Stimulated activated CD8-positive, alpha-beta memory T cell treated with anti-CD3 and anti-CD28 coated beads, Interleukin-12 subunit alpha, Interleukin-12 subunit beta, amount 100 ng/mL, for 24 hours (primary cell): ENCODE measurements around the gene PRKG1.

Source experiments
- DNase-seq: peaks from one replicate; pipeline ENCODE4 v3.0.0-alpha.2; 2020; ENCODE audit errors: extremely low read depth

Gene PRKG1

DNA sequence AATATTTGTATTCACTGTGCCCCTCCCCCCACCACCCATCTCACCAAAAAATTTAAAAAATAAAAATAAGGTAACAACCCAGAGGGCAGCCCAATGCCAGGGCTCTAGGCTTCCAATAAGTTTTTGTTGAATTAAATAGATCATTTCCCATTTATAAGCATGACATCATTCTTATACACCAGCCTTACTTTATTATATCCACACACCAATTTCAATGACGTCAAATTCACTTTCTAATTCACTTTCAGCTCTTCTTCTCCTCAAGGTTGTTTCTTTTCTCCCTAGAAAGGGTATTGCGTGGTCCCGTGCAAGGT lies 1238.6 kb downstream of the PRKG1 start:
- DNase-seq, result no peak

- no peak for DNase-seq
These were observed 1239.1 kb downstream of the PRKG1 start for GRCh38 chr10:52313256-52313932.

GRCh38 chr10:52313933-52314821 lies 1239.9 kb downstream of the PRKG1 start, which contains the start of gene DKK1:
Gene DKK1 (plus strand): TSS chr10:52314281. CDS start chr10:52314435, 154 bp downstream.
- no peak for DNase-seq

- no peak for DNase-seq
These were observed 1240.7 kb downstream of the PRKG1 start for GRCh38 chr10:52314822-52315552.

GRCh38 chr10:52316001-52316400 lies 1241.7 kb downstream of the PRKG1 start:
- DNase-seq, result no peak

GRCh38 chr10:52316500-52316899 lies 1242.2 kb downstream of the PRKG1 start:
- DNase-seq, result no peak

- no peak for DNase-seq
These were observed 1243.9 kb downstream of the PRKG1 start for GRCh38 chr10:52318136-52318701.

- no peak for DNase-seq
These were observed 1244.7 kb downstream of the PRKG1 start for GRCh38 chr10:52318822-52319464.

- DNase-seq, result no peak
These were observed 1245.6 kb downstream of the PRKG1 start for GRCh38 chr10:52319926-52320325.

DNA sequence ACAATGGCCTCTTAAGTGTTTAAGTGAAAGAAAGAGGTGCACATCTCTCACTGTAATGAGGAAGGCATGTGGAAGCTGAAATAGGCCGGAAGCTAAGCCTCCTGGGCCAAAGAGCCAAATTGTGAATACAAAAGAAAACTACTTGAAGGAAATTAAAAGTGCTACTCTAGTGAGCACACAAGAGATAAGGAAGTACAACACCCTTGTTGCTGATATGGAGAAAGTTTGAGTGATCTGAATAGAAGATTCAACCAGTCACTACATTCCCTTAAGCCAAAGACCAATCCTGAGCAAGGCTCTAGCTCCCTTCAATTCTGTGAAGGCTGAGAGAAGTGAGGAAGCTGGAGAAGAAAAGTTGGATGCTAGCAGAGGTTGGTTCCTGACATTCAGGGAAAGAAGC lies 1248.0 kb downstream of the PRKG1 start:
- DNase-seq, result no peak

GRCh38 chr10:52322936-52323335 lies 1248.6 kb downstream of the PRKG1 start:
- no peak for DNase-seq

DNA sequence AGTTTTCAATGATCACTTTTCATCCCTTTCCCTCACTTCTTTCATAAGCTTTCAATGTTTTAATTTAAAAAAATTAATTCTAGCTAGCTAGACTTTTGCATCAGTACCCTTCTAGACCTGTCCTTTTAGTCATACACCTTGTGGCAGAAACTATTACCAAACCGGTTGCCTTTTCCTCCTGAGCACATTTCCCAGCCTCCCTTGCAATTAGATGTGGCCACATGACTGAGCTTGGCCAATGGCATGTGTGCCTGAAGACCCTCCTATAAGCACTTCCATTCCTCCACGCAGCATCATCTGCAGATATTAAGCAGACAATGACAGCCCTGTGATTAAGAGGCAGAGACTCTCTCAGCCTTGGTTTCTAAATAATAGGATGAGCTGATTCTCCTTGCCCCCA lies 1252.1 kb downstream of the PRKG1 start:
- no peak for DNase-seq

- DNase-seq, result no peak
These were observed 1257.5 kb downstream of the PRKG1 start for GRCh38 chr10:52331638-52332364.

GRCh38 chr10:52332815-52333214 lies 1258.5 kb downstream of the PRKG1 start:
- DNase-seq, result no peak

GRCh38 chr10:52334595-52334994 lies 1260.3 kb downstream of the PRKG1 start:
- DNase-seq, result no peak

DNA sequence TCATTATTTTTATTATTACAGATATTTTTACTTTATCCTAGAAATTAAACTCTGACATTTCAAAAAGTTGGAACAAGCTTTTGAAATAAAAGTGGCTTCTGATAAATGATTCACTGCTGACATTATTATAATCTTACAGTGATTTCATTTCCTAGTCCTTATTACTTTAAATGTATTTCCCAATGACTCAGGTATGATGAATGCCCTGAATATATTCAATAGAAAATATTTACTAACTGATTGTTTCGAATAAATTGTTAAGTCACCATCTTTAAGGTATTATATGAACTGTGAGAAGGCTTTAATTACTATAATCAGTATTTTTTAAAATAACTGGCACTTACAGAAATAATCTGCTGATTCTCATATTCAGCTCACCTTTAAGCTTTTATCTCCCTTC lies 1261.4 kb downstream of the PRKG1 start:
- DNase-seq, result no peak

DNA sequence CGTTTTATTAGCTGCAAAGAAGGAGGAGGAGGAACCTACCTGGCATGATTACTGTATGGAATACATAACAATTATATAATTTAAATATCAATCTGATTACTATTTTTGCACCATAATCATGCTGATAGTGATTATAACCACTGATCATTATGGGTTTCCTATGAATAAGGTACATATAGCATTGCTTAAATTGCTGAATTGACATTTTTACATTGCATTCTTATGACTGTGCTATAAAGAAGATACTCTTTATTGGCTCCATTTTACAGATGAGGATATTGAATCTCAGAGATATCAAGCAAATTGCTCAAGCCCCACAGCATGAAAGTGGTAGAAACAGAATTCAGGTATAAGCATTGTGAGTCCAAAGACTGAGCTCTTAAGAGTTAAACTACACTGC lies 1262.9 kb downstream of the PRKG1 start:
- DNase-seq, result no peak

GRCh38 chr10:52343439-52343838 lies 1269.2 kb downstream of the PRKG1 start:
- no peak for DNase-seq

GRCh38 chr10:52346394-52347326 lies 1272.4 kb downstream of the PRKG1 start:
- DNase-seq, result no peak

- no peak for DNase-seq
These were observed 1273.0 kb downstream of the PRKG1 start for GRCh38 chr10:52347327-52347667.
